Peyer's patch (tissue), 4 donors: ENCODE results near the gene HDAC4.

Experiments used
- POLR2A ChIP-seq, 2 donors: fragments of 450-650 bp; IDR thresholded peaks; one replicate each; pipeline ENCODE4 v1.5.1; 2017; ENCODE audit warnings: antibody characterized with exemption in 2 of 2, mild to moderate bottlenecking in 2 of 2, moderate library complexity in 2 of 2
- TF ChIP-seq, protein P1 (sequence below), 6 experiments: fragments of 450-650 bp in 4 of 6; fragments of 200-600 bp in 2 of 6; sonication (generic) in 1 of 6; IDR thresholded peaks; one replicate each; pipeline ENCODE4 v1.5.1; 2017 to 2019; ENCODE audit warnings: antibody characterized with exemption in 6 of 6, mild to moderate bottlenecking in 3 of 6, moderate library complexity in 1 of 6

DNA sequence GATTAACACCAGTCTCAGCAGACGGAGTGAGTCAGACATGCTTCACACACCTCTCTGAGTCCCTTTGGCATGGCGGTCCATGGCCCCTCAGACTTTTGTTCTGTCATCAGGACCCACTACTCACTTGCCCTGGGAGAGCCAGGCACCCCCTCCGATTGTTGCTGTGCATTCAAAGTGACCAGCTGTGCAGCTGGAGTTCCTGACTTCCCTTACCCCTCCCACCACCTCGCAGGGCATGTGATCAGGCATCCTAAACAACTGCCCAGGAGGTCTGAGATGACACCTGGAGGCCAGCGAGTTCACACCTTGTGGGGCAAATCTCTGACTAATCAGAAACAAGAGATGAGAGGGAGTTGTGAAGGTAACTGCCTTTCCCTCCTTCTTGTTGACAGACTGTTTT is 35.3 kb upstream of the HDAC4 start:
- TF ChIP-seq, protein P1, sequence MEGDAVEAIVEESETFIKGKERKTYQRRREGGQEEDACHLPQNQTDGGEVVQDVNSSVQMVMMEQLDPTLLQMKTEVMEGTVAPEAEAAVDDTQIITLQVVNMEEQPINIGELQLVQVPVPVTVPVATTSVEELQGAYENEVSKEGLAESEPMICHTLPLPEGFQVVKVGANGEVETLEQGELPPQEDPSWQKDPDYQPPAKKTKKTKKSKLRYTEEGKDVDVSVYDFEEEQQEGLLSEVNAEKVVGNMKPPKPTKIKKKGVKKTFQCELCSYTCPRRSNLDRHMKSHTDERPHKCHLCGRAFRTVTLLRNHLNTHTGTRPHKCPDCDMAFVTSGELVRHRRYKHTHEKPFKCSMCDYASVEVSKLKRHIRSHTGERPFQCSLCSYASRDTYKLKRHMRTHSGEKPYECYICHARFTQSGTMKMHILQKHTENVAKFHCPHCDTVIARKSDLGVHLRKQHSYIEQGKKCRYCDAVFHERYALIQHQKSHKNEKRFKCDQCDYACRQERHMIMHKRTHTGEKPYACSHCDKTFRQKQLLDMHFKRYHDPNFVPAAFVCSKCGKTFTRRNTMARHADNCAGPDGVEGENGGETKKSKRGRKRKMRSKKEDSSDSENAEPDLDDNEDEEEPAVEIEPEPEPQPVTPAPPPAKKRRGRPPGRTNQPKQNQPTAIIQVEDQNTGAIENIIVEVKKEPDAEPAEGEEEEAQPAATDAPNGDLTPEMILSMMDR (IDR thresholded peaks at IDR 0.05), result no peak
- TF ChIP-seq POLR2A (IDR thresholded peaks at IDR 0.05), result no peak
